ENCODE data around the gene MB21D2. TPM values are rescaled to one million over a fixed set of nuclear protein-coding genes. Genes with fewer than 3 reads are reported as not detected.
A peak's percentile ranks its signal among the peaks of the same experiment; 100 is the strongest.
"Not testable (repeated sequence)": the region's sequence is repeated elsewhere in the genome, so short reads cannot be mapped to it uniquely, and the experiment has no call there.

Gene MB21D2
- total RNA-seq, 2 donors from 2014 or later, result 10.1 to 12.3 TPM

DNA sequence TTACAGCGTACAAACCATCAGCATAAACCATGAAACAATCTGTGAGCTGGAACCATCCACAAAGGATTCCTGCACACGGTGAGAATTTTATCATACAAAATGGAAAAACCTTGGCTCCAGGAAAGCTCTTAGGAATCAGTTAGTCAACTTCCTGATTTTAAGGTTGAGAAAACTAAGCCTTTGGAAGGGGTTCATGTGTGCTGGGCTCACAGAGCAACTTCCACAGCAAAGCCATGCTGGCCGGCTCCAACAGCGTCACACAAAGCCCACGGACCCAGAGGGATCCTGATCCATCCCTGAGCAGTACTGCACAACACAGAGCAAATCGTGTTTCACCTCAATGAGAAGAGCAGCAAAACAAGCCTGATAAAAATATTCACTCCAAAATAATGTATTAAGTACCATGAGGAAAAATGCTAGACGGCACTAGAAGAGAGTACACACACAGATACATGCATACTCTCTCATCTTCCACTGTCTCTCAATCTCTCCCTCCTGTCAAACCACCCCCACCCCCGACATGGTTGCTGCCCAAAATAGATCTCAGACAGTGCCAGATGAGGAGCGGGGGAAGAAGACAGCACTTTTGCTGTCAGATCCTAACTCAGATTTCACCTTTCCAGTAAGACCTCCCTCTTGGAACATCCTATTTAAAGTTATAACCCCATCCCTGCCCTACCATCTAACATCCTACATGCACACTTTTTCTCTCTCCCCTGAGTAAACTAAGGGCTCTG, 58.6 kb downstream of the MB21D2 start:
- H3K4me3 Mint-ChIP-seq, result no peak overlapping the region

DNA sequence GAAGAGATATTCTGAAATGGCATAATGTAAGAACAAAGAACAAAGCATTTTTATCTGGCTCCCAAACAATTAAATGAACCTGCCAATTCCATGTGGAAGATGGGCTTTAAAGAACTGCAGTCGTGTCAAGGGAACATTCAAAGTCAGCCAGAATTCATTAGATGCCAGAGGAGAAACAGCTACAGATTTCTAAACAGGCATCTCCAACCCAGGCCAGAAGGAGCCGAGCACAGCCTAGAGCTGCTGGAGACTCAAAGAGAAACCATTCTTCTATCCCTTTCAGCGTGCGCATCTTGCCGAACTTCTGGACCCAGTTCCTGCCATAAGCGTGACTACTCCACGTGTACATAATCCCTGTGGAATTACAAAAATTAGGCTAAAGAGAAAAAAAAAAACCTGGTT, 60.4 kb downstream of the MB21D2 start:
- Mint-ChIP-seq H3K27ac (no peak overlapping the region), H3K27me3 (no peaks in the 10 kb centered on the region), H3K4me3 (no peak overlapping the region), H3K4me1 (peaks cover 34% of the 10 kb centered on the region), H3K36me3 (ENCODE audit: low read depth) (peaks cover 2% of the 10 kb centered on the region)
- no peaks in the 10 kb centered on the region for H3K9me3 ChIP-seq (ENCODE audit: control insufficient read depth, low read length, poor library complexity, severe bottlenecking)
- no peak for ATAC-seq
- no peak for DNase-seq

More for the DNA sequence above, 58.6 kb downstream of the MB21D2 start:
- ATAC-seq, result no peak
- no peak overlapping the region for H3K27ac Mint-ChIP-seq
- H3K36me3 Mint-ChIP-seq (ENCODE audit: low read depth), result peaks cover 2% of the 10 kb centered on the region
- no peaks in the 10 kb centered on the region for H3K27me3 Mint-ChIP-seq
- no peaks in the 10 kb centered on the region for H3K9me3 ChIP-seq (ENCODE audit: control insufficient read depth, low read length, poor library complexity, severe bottlenecking)
- DNase-seq, result no peak
- H3K4me1 Mint-ChIP-seq, result peaks cover 25% of the 10 kb centered on the region

DNA sequence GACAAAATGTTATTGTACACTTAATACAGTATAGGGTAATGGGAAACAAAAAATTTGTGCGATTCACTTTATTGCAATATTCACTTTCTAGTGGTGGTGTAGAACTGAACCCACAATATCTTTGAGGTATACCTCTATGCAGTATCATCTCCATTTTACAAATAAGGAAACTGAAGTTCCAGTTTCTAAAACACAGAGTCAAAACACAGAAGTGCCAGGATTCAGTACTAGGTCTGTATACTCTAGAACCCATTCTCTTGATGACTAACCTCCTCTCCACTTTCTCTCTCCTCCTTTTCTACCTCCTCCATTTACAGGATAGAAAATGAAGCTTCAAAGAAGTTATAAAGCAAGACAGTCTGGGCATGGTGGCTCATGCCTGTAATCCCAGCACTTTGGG, 62.2 kb downstream of the MB21D2 start:
- H3K4me3 Mint-ChIP-seq, result no peak overlapping the region
- DNase-seq (no peak), ATAC-seq (no peak)
- H3K36me3 Mint-ChIP-seq (ENCODE audit: low read depth), result peaks cover 2% of the 10 kb centered on the region
- no peaks in the 10 kb centered on the region for H3K9me3 ChIP-seq (ENCODE audit: control insufficient read depth, low read length, poor library complexity, severe bottlenecking)
- peaks cover 37% of the 10 kb centered on the region for H3K4me1 Mint-ChIP-seq
- no peaks in the 10 kb centered on the region for H3K27me3 Mint-ChIP-seq
- H3K27ac Mint-ChIP-seq, result no peak overlapping the region

DNA sequence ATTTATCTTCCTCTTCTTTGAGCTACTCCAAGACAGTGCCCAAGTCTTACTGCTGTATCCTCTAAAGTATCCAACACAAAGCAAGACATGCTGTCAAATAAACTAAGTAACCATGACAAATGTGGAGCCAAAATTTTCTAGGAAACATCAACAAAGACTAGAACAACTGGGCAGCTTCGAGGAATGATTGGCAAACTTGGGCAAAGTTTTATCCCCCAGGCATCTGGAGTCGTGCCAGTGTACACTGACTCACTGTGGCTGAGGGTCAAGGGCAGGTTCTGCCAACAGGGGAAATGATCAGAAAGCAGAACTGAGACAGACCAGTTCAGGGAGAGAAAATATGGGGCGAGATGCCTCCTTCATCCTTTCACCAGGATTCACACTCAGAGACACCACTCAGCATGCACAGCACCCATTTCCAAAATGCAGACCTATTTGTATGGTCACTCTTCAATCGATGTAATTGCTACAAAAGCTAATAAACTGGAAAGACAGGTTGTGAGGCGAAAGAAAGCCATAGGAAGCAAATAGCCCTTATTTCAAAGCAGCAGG, 65.8 kb downstream of the MB21D2 start:
- ATAC-seq (no peak), DNase-seq (no peak)
- Mint-ChIP-seq H3K4me1 (peaks cover 41% of the 10 kb centered on the region), H3K36me3 (ENCODE audit: low read depth) (no peaks in the 10 kb centered on the region), H3K27me3 (no peaks in the 10 kb centered on the region), H3K27ac (no peak overlapping the region), H3K4me3 (no peak overlapping the region)
- H3K9me3 ChIP-seq (ENCODE audit: control insufficient read depth, low read length, poor library complexity, severe bottlenecking), result no peaks in the 10 kb centered on the region

DNA sequence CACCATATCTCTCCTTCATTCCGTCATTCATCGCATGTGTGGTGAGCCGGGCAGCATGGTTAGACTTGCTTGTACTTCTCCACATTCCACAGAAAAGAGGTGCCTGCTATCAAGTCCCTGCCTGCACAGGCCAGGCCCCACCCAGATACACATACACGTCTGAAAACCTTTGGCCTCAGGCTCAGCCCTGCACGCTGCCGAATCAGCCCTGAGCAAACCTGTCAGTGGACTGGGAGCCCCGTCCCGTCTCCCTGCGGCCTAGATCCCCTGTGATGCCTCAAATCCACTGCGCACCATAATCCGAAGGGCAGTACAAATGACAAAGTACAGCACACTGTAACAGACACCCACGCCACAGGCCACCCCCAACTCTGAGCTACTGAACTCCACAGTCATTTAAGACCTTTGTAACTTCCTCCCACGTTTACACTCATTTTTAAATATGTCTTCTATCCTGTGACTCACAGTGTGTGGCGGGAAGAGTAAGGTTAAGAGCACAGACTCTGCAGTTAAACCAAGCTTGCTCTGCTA, 67.1 kb downstream of the MB21D2 start:
- H3K4me1 Mint-ChIP-seq, result peaks cover 46% of the 10 kb centered on the region
- H3K4me3 Mint-ChIP-seq, result peak overlapping the region; percentile 52
- DNase-seq, result no peak
- ATAC-seq, result peak; percentile 60
- no peaks in the 10 kb centered on the region for H3K27me3 Mint-ChIP-seq
- no peaks in the 10 kb centered on the region for H3K9me3 ChIP-seq (ENCODE audit: control insufficient read depth, low read length, poor library complexity, severe bottlenecking)
- no peaks in the 10 kb centered on the region for H3K36me3 Mint-ChIP-seq (ENCODE audit: low read depth)
- H3K27ac Mint-ChIP-seq, result peak overlapping the region; percentile 44

DNA sequence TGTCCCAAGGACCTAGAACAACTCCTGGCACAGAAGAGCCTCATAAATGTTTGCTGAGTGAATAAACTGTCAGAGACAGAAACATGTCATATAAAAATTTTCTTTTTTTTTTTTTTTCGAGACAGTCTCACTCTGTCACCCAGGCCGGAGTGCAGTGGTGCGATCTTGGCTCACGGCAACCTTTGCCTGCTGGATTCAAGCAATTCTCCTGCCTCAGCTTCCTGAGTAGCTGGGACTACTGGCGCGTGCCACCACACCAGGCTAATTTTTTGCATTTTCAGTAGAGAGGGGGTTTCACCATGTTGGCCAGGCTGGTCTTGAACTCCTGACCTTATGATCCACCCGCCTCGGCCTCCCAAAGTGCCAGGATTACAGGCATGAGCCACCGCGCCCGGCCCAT, 67.8 kb downstream of the MB21D2 start:
- H3K27me3 Mint-ChIP-seq; DNase-seq; H3K36me3 Mint-ChIP-seq (ENCODE audit: low read depth); ATAC-seq; H3K4me3 Mint-ChIP-seq; H3K27ac Mint-ChIP-seq; H3K9me3 ChIP-seq (ENCODE audit: control insufficient read depth, low read length, poor library complexity, severe bottlenecking): not testable (repeated sequence)
- H3K4me1 Mint-ChIP-seq, result peaks cover 50% of the 10 kb centered on the region

DNA sequence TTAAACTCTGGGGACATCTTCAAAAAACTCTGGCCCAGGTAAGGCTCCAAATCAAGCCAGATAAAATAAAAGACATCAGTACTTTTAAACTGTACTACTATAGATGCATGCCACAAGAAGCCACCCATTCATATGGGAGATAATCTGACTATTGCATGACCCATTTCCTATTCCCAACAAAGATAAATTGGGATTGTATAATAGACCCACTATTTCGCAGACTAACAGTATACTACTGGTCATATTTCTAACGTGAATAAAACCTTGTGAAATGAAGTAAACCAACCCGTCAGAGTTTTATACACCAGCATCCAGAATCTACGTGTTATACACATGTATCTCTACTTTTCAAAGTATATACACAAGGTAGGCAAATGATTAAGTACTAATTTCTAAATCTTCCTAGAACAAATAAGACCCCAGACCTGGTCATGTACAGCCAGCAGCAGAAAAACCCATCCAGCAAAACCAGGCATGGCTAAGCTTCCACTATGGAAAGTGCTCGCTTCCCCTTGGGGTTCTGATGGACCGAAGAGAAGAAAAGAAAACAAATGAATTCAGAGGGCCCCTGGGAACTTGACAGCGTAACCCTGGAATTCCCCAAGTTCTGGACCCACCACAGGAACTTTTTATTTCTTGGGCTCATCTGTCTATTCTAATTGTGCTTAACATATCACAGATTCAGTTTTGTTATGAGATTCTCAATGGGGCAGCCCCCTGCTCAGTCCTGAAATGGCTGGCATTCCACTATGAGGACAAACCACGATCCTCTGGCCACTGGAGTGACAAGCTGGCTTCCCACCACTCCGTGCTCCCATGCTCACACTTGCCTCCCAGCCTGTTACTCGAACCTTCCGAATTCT, 69.1 kb downstream of the MB21D2 start:
- no peaks in the 10 kb centered on the region for H3K27me3 Mint-ChIP-seq
- no peak overlapping the region for H3K4me3 Mint-ChIP-seq
- no peak for DNase-seq
- H3K36me3 Mint-ChIP-seq (ENCODE audit: low read depth), result no peaks in the 10 kb centered on the region
- H3K9me3 ChIP-seq (ENCODE audit: control insufficient read depth, low read length, poor library complexity, severe bottlenecking), result no peaks in the 10 kb centered on the region
- ATAC-seq, result no peak
- H3K4me1 Mint-ChIP-seq, result peaks cover 55% of the 10 kb centered on the region
- no peak overlapping the region for H3K27ac Mint-ChIP-seq

DNA sequence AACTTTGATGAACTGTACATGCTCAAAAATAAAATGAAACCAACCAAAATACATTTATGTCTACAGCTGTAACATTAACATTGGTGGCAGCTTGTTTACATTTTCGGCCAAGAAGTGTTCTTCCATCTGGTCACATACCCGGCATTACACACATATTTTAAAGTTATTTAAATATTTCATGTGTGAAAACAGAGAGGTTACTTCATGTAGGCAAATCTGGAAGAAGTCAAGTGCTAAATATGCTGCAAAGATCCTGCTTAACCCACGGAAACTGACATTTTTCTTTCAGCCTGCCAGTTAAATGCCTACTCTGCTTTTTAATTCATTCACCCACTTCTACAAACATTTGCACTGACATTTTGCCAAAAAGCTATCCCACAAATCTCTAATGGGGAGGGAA, 69.7 kb downstream of the MB21D2 start:
- ATAC-seq (no peak), DNase-seq (no peak)
- no peaks in the 10 kb centered on the region for H3K27me3 Mint-ChIP-seq
- peak overlapping the region; percentile 39 for H3K27ac Mint-ChIP-seq
- H3K4me1 Mint-ChIP-seq, result peaks cover 52% of the 10 kb centered on the region
- no peaks in the 10 kb centered on the region for H3K9me3 ChIP-seq (ENCODE audit: control insufficient read depth, low read length, poor library complexity, severe bottlenecking)
- H3K36me3 Mint-ChIP-seq (ENCODE audit: low read depth), result no peaks in the 10 kb centered on the region
- H3K4me3 Mint-ChIP-seq, result no peak overlapping the region

DNA sequence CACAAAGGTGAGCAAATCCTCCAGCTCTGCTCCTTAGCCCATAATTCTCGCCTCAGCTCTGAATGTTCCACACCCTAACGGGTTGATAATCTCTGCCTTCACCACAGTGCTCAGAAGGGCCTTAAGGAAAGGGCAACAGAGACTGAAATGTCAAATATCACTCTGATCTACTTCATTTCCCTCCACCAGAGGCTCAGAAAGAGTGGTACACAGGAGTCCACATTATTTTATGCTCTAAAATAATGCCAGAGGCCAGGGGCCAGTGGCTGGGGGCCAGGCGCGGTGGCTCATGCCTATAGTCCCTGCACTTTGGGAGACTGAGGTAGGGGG, 72.2 kb downstream of the MB21D2 start:
- Mint-ChIP-seq H3K27ac (no peak overlapping the region), H3K4me3 (no peak overlapping the region), H3K27me3 (no peaks in the 10 kb centered on the region), H3K4me1 (peaks cover 42% of the 10 kb centered on the region), H3K36me3 (ENCODE audit: low read depth) (peaks cover 2% of the 10 kb centered on the region)
- no peak for DNase-seq
- no peaks in the 10 kb centered on the region for H3K9me3 ChIP-seq (ENCODE audit: control insufficient read depth, low read length, poor library complexity, severe bottlenecking)
- ATAC-seq, result no peak

DNA sequence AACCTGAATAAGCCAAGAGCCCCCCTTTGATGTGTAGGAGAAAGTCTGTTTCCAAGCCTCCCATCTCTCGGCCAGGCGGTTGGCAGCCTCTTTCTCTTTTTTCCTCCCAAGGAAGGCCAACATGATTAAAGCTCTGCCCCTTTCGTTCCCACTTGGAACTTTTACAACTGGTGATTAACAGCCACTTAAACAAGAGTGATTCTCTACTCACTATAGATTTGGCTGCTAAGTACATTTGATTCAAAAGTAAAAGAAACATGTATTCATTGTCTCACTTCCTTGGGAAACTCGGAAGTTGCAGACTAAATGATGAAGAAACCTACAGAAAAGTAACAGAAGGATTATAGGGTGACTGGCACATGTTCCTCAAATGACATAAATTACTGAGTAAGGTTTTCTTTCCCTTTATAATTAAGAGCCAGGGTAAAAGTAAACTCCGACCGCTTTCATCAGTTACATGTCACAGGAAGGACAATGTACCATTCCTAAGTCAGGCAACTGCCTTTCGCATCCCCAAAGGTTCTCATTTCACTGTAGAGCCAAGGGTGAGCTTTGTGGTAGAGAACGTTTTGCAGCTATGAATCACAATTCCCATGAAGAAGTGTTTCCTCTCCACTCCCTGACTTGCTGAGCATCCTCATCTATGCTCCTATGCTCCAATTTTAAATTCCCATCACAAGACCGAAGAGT, 72.7 kb downstream of the MB21D2 start:
- peaks cover 39% of the 10 kb centered on the region for H3K4me1 Mint-ChIP-seq
- H3K4me3 Mint-ChIP-seq, result no peak overlapping the region
- no peak for ATAC-seq
- H3K9me3 ChIP-seq (ENCODE audit: control insufficient read depth, low read length, poor library complexity, severe bottlenecking), result no peaks in the 10 kb centered on the region
- no peak for DNase-seq
- no peaks in the 10 kb centered on the region for H3K27me3 Mint-ChIP-seq
- H3K36me3 Mint-ChIP-seq (ENCODE audit: low read depth), result peaks cover 2% of the 10 kb centered on the region
- peak overlapping the region; percentile 1 for H3K27ac Mint-ChIP-seq

DNA sequence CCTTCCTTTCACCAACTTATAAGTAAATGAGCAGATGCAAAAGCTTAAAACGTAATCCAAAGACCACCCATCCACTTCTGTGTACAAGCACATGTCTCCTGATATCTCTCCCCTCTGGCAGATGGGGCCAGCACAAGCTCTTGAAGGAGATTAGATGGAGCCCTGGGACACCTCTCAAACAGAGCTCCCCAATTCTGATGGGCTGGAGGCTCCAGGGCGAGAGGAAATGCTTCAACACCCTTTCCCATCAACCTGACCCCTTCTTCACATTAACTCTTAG, 73.2 kb downstream of the MB21D2 start:
- H3K4me3 Mint-ChIP-seq, result no peak overlapping the region

DNA sequence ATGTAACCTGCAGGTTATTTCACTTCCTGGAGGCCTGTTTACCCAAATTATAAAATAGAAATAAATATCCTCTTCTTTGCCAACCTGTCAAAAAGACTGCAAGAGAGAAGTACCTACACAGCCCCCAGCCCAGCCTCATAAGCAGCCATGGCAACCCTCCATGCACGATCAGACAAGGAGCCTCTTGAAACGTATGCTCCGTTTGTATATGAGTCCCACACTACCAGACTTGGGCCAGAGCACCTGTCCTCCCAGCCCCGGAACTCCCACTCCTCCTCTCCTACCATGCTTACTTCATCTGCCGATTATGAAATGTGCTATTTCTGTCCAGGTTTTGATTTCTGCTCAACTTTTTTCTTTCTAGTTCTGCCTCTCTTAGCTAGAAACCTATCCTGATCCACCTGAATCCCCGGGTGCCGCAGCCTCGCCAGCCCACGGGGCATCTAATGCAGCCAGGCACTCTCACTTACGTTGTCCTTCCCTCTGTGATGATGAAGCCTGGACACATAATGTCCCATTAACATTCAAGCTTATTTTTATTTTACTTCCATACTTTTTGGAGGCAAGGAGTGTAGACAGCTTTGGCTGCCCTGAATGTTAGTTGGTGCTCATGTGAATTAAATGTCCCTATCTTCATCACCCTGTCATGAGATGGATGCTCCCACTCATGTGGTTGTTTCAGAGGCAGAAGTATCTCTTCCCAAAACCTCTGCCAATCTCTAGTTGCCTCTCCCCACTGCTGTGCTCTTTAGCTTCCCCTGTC, 73.8 kb downstream of the MB21D2 start:
- DNase-seq (no peak), ATAC-seq (no peak)
- no peaks in the 10 kb centered on the region for H3K9me3 ChIP-seq (ENCODE audit: control insufficient read depth, low read length, poor library complexity, severe bottlenecking)
- Mint-ChIP-seq H3K36me3 (ENCODE audit: low read depth) (peaks cover 2% of the 10 kb centered on the region), H3K4me3 (no peak overlapping the region), H3K27ac (peak overlapping the region; percentile 1), H3K4me1 (peaks cover 39% of the 10 kb centered on the region), H3K27me3 (no peaks in the 10 kb centered on the region)

More for the DNA sequence above, 73.2 kb downstream of the MB21D2 start:
- Mint-ChIP-seq H3K27me3 (no peaks in the 10 kb centered on the region), H3K36me3 (ENCODE audit: low read depth) (peaks cover 2% of the 10 kb centered on the region), H3K27ac (peak overlapping the region; percentile 1), H3K4me1 (peaks cover 39% of the 10 kb centered on the region)
- no peaks in the 10 kb centered on the region for H3K9me3 ChIP-seq (ENCODE audit: control insufficient read depth, low read length, poor library complexity, severe bottlenecking)
- no peak for DNase-seq
- ATAC-seq, result no peak
